ENCODE results near the gene SLC8A1.

Gene SLC8A1

DNA sequence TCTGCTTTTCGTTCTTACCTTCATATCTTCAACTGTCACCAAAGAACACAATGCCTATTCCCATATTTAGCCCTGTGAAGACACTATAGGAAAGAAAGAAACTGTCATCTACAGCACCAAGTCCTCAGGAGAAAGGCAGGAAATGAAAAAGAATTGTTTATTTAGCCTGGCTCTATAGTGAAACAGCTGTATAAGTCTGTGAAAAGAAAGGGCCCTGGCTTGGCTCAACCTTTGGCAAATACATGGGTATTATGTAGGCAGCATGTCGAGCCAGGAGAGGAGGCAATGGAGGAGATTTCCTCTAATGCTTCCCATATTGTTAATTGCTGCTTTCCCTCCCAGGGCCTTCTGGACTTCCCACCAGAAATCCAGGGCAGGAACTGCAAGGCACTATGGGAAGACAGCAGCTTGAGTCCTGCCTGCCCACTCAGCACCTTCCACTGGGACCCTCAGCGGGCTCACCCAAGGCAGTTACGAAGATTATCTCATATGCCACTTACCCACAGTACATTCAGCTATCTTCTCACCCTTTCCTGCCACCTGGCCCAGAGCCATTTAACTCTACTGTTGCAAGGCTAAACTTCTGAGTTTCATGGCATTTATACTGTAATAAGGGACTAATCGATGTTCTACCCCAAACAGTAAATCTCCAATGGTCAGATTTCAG is 30.1 kb downstream of the SLC8A1 start:
- DNase-seq: no peak

DNA sequence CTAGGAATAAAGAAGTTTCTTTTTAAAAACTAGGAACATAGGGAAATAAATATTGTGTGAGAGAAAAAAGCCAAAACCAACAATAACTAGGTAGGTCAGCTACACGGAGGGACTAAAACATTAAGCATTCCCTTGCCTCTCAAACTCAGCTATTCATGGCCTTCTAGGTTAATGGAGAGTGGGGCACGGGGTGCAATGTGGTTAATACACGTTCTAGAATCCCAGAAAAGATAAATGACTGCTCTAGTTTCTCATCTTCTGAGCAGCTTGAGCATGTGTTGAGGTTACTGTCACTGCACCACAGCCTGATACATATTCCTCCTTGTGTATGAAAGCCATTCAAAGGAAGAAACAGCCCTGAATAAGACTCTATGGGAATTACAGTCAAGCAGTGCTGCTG is 31.4 kb downstream of the SLC8A1 start:
- no peak for DNase-seq

DNA sequence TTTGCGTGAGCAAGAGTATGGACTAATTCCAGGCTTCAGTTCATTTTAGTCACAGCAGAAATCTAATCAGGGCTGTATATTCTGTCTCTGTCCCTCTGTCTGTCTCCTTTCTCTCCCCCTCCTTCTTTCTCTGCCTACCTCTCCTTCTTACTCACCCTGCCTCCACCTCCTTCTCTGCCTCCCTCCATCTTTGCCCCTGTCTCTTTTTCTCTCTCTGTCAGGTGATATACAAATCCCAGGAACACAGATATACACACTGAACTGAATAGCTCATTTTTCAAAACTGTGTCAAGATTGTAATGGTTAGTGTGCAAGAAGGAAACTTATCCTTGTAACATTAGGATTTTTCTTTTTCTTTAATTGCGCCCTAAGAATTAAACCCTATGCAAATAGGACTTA is 32.5 kb downstream of the SLC8A1 start:
- no peak for DNase-seq

- DNase-seq: no peak
These were observed 33.1 kb downstream of the SLC8A1 start for GRCh38 chr2:40418614-40419363.

DNA sequence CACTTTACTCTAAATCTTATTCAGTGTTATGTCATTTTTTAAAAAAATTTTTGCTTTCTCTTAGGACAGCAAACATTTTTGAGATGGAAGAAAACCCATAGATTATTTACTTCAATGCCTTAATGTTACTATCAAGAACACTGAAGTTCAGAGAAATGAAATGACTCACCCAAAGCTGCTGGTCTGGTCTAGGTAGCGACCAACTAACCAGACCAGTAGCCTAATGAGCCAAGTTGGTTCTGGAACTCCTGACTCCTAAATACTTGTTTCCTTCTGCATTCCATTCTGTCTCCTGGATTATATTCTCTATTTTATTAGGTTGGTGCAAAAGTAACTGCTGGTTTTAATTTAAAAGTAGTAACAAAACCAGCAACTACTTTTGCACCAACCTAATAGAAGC is 35.4 kb downstream of the SLC8A1 start:
- no peak for DNase-seq

DNA sequence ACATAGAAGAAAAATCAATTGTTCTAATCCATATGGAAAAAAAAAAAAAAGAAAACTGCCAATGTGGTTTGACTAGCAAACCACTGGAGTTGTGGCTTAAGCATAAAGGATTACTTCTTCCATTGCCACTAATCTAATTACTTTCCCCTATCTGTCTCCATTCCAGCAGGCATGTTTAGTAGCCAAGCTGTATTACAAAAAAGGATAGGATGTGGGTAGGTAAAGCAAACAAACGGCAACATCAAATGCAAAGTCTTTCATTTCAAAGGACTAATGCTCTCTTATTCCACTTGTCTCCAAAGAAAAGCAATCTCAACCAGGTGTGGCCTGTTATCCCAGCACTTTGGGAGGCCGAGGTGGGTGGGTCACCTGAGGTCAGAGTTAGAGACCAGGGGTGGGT is 36.5 kb downstream of the SLC8A1 start:
- DNase-seq: no peak

- no peak for DNase-seq
These were observed 39.4 kb downstream of the SLC8A1 start for GRCh38 chr2:40412456-40412855.

DNA sequence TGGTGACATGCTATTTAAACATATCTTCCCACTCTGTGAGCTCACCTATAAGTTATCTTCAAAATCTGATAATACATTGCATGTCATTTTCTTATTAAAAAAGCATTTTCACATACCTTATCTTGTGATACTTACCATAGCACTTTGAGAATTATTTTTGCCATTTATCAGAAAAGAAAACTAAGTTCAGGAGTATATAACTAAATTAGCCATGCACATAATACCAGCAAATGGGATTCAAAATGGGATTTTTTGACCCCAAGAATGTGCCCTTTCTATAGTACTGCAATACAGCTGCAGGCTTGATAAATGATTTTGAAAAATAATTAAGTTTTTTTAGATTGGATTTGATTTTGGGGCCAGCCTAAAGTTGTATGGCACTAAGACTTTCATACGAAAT is 41.2 kb downstream of the SLC8A1 start:
- no peak for DNase-seq

- DNase-seq: no peak
These were observed 42.2 kb downstream of the SLC8A1 start for GRCh38 chr2:40409734-40410133.

DNA sequence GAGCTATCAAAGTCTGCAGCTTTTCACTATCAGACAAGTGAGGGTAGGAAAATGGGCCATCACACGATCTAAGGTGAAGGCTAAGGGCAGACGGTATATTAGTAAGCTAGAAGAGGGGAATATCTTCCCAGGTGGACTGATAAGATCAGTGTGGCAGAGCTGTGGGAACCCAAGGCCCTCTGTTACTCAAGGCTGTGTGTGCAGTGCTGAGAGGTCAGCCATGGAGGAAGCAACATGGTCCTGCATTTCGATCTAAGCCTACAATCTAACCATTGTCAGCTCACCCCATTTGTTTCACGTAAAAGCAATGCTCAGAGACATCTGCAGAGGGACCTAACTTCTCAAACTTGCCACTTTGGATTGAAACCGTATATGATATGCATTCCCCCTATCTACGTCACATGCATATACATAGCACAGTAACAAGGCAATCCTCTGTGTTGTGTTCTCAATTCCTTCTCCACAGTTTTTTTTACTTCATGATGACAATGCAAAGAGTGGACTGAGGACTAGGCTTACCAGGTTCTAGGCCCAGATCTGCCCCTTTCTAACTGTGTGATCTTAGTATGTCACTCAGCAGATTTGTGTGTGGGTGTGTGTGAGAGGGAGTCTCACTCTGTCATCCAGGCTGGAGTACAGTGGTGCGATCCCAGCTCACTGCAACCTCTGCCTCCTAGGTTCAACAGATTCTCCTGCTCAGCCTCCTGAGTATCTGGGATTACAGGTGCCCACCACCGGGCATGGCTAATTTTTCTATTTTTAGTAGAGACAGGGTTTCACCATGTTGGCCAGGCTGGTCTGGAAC is 45.2 kb downstream of the SLC8A1 start:
- no peak for DNase-seq

- DNase-seq: no peak
These were observed 46.4 kb downstream of the SLC8A1 start for GRCh38 chr2:40405465-40405864.

DNA sequence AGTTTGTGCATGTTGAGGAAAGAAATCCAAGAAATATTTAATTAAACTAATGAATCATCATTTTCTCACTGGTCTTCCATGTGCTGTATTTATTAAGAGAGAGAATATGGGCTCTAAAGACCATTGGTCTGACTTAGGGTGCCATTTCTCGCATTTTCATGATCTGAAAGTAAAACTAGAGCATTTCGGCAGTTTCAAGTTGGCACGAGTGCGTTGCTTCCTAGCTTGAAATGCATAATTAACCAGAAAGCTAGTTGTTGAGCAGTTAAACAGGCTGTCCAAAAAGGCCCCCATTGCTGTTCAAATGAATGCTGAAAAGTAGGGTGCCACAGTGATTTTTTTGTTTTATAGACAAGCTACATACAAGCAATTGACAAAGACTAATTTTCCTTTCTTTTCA is 47.4 kb downstream of the SLC8A1 start:
- no peak for DNase-seq

GRCh38 chr2:40403233-40403836 is 48.6 kb downstream of the SLC8A1 start:
- DNase-seq: no peak

DNA sequence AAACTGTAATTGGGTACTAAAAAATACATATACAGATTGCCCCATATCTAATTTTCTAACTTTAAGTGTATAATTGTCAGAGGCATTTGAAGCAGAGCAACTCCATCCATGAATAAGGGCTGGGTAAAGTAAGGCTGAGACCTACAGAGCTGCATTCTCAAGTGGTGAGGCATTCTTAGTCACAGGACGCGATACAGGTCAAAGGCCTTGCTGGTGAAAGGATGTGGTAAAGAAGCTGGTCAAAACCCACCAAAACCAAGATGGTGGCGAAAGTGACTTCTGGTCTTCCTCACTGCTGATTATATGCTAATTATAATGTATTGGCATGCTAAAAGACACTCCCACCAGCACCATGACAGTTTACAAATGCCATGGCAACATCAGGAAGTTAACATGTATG is 50.0 kb downstream of the SLC8A1 start:
- no peak for DNase-seq

- DNase-seq: no peak
These were observed 51.4 kb downstream of the SLC8A1 start for GRCh38 chr2:40400336-40400953.

DNA sequence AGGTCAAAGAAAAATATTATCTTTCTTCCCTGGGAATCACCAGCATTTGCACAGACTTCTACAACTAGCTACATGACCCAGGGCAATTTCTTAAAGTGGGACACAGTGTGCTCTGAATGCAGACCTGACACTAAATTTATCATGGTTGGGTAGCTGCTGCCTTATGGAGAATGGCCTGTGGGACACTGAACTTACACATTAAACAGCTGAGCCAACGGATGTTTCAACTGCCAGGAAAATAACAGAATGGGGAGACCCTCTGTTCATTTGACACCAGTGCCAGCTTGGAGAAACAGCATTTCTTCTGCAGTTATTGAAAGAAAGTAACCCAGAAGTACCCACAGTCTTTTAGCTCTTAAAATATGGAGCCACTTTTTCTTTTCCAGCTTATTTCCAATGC is 54.1 kb downstream of the SLC8A1 start:
- DNase-seq: no peak

DNA sequence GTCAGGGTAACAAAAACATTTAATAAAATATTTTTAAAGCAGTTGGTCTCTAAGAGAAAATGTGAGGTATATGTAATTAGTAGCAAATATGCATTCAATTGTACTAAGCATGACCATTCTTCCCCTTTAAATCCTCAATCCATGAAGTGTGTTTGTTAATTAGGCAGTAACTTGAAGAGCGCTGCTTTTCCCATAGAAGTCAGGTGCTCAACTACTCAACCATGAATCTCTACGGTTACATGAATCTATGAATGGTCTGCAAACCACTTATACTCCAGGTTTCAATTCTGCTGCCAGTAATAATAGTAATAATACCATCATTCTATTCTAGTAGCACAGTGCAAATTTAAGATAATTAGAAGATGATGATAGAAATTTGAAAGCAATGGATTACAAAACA is 55.8 kb downstream of the SLC8A1 start:
- DNase-seq: no peak

DNA sequence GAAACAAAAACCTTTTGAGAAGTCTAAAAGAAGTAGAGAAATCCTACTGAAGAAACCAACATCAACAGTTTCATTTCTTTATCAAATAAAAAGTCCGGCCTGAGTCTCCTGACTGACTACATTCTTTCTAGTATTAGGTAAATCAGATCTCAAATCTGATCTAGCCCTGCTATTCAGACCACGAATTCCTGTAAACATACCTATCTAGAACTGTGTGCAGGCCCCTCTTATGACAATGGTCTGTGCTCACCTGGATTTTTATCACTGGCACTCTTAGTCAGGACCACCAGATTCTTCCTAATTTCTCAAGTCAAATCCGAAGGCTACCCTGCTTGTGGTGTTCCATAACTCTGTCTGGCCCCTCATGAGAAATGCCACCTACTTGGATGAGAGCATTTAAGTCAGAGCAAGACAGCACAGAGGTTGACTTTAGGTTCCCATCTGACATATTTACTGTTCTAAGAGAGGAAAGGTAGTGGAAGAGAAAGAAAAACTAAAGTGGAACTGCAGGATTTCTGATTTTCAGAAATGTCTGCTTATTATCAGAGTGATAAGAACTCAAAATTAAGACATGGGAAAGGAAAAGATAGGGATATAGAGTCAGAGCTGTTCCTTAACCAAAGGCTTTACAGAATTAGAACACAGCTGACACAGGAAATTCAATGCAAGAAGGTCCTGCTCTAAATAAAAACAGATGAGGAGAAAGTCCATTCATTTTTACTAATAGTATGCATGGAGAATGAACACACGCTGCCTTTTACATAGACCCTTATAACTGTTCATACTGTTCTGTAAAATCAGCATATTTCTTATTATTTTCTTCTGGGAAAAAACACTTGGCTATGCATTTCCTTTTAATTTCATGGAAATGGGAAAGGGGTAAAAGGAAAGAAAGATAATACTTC is 56.5 kb downstream of the SLC8A1 start:
- DNase-seq: no peak

- no peak for DNase-seq
These were observed 57.3 kb downstream of the SLC8A1 start for GRCh38 chr2:40394597-40394996.

DNA sequence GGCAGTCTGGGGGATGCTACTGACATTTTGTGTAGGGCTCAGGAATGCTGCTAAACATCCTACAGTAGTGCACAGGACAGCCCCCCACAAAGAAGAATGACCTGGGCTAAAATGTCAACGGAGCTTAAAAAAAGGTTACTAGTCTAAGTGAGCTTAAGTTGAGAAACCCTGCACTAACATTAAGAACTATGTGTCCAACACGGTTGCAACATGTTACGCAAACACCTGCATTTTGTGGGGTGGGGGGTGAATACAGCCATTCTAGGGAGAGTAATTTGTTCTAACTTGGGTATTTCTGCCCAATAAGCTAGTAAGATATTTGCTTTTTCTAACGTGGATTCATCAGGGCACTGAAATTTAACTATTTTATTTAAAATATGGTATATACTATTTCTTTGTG is 57.9 kb downstream of the SLC8A1 start:
- DNase-seq: no peak

- DNase-seq: no peak
These were observed 63.7 kb downstream of the SLC8A1 start for GRCh38 chr2:40388161-40388560.
